NCI-H446 (cell line): ENCODE measurements around the gene RAP1GAP2.
A peak's percentile ranks its signal among the peaks of the same experiment; 100 is the strongest.

Experiments used
- DNase-seq, 2 experiments: peaks; one replicate each; lab custom pipeline; 2025; lab: John Stamatoyannopoulos, UW

The RAP1GAP2 gene

GRCh38 chr17:2853283-2854142 lies 57.3 kb downstream of the RAP1GAP2 start:
- no peak for DNase-seq

- no peak for DNase-seq
Observed at GRCh38 chr17:2854143-2855055, 58.2 kb downstream of the RAP1GAP2 start.

DNA sequence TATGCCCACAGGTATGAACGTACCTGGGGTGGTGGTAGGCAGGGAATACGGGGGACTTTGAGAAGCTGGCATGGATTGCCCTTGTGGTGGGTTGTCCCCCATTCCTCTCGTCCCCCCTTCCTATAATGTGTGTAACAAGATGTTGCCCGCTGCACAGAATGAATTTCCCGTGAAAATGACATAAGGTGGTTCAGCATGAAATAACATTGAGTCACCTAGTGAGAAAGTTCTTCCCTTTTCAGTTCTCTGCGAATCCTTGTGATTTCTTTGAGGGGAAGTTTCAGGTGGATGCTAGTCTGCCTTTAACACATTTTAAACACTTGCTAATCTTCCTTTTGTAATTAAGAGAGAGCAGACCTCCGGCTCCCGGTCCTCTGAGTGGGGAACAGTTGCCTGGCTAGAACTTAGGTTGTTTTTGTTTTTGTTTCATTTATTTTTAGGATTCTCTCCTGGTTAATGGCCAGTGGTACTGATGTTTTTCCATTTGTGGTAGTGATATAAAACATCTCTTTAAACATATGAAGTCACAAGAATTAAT lies 58.9 kb downstream of the RAP1GAP2 start:
- no peak for DNase-seq

DNA sequence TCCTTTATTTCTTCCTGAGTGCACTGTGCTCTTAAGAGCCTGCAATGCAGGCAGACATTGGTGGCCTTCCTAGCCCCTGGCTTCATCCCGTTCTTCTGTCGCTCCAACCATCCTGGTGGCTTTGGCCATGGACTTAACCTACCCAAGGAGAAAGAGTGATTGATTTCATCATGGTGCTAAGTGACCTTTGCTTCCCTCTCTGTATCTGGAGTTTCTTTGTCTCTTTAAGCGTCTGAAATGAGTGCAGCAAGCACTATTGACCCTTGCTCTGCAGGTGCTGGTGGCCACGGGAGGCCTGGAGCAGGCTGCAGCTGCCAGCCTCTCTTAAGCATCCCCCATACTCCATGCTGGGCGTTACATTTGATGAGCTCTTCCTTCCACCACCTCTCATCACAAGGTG lies 60.5 kb downstream of the RAP1GAP2 start:
- no peak for DNase-seq

DNA sequence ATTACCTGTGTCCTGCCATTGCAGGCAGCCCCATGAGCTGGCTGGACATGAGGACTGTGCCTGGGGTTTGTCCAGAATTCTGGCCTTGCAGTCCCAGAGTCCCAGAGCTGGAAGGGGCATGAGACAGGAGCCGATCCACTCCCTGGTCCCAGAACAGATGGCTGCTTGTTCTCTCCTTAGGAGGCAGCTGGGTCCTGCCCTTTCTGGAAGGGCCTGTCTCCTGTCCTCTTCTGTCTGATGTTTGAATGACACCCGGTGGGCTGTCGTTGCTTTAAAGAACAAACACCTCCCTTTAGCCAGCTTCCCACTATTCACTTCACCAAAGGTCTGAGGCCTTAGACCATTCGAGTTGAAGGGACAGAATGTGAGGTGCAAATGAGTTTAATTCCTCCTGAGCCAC lies 63.8 kb downstream of the RAP1GAP2 start:
- DNase-seq, result no peak

- no peak for DNase-seq
Observed at GRCh38 chr17:2860883-2861282, 64.6 kb downstream of the RAP1GAP2 start.

DNA sequence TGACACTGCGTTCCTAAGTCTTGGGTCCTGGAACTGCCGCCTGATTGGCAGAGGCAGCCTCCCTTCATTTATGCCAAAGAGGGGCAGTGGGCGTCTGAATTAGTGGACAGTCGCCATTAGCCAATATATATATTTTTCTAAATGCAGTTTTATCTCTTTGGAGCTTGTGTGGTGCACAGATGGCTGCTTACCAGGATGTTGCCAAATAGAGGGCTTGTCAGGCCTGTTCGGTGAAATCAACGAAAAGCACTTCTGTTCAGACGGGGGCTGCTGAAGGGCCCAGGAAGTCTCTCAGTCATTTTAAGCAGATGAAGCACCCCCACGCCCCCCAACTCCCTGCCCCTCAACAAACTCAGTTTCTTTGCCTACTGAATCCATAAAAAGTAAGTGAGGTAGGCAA lies 66.0 kb downstream of the RAP1GAP2 start:
- peak in 1 of 2 experiments; percentile 22 for DNase-seq

DNA sequence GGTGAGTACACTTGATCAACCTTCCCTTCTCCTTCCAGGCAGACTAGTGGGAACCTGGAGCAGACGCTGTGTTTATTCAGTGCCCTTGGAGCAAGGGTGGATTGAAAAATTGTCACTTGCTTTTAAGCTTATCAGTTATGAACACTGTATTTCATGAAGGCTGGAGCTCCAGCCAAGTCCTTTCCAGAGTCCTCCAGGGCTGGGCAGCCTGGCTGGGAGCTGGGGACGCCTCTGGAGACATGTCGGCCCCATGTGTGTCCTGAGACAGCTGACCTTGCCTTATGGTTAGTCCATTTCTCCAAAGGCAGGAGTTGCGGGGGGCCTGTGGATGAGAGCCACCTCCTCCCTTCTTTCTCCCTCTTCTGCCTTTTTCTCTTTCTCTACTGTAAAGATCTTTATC lies 67.0 kb downstream of the RAP1GAP2 start:
- DNase-seq, result no peak

DNA sequence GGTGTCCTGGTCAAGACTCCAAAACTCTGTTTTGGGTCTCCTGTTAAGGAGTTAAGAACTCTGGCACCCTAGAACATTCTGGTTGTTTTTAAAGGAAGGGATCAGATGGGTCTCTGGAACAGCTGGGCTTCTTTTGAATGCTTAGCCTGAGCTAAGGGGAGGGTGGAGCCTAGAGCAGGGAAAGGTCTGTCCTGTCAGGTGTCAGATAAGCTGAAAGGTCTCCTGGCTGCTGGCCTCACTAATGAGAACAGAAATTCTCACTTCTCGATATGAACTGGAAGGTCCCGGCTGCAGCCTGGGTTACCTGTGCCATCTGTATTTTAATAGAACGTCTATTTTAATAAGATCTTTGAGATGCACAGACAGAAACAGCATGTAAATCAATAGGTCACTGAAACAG lies 69.0 kb downstream of the RAP1GAP2 start:
- DNase-seq, result no peak

- DNase-seq, result peak in 1 of 2 experiments; percentile 12
Observed at GRCh38 chr17:2867441-2868424, 71.5 kb downstream of the RAP1GAP2 start.

GRCh38 chr17:2869604-2870003 lies 73.4 kb downstream of the RAP1GAP2 start:
- no peak for DNase-seq

GRCh38 chr17:2871205-2871604 lies 75.0 kb downstream of the RAP1GAP2 start:
- no peak for DNase-seq

DNA sequence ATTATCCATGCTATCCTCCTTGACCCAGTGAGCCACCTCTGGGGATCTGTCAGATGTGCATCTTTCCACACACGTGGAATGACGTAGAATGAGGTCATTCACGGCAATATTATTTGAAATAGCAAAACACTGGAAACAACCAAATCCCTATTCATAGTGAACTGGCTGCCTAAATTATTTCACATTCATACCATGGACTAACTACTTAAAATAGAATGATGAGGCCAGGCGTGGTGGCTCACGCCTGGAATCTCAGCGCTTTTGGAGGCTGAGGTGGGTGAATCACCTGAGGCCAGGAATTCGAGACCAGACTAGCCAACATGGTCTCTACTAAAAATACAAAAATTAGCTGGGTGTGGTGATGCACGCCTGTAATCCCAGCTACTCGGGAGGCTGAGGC lies 75.5 kb downstream of the RAP1GAP2 start:
- no peak for DNase-seq

GRCh38 chr17:2872282-2872681 lies 76.0 kb downstream of the RAP1GAP2 start:
- no peak for DNase-seq

DNA sequence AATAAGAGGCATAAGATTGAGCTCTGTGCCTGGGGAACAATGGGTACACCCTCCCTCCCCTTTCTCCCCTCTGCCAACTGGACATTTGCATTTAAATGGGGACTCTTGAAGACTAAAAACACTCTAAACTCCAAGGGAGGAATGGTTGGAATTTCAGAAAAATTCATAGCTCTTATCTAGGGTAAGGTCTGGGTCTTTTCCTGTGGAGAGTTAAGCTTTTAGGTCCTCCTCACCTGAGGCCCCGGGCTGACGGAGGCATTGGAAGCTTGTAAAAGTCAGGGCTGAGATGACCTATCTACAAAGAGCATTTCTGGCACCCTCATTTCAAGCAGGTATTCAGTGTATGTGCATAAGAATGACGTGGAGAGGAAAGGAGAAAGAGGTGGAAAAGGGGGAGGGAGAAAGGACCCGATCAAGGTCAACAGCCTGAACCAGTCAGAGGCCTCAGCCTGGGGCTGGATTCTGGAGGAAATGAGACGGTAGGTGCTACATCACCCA lies 78.0 kb downstream of the RAP1GAP2 start:
- DNase-seq, result no peak

GRCh38 chr17:2875608-2876007 lies 79.4 kb downstream of the RAP1GAP2 start:
- no peak for DNase-seq

DNA sequence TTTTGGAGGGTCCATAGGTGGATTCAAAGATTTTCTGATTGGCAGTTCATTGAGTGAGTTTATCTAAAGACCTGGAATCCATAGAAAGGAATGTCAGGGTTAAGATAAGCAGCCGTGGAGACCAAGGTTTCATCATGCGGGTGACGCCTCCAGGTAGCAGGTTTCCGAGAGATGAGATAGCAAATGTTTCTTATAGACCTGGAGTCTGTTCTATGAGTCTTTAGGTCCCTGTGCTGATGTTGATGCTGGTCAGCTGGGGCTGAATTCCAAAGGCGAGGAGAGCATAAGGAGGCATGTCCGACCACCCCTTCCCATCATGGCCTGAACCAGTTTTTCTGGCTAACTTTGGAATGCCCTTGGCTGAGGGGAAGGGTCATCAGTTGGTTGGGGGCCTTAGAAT lies 80.2 kb downstream of the RAP1GAP2 start:
- DNase-seq, result no peak

DNA sequence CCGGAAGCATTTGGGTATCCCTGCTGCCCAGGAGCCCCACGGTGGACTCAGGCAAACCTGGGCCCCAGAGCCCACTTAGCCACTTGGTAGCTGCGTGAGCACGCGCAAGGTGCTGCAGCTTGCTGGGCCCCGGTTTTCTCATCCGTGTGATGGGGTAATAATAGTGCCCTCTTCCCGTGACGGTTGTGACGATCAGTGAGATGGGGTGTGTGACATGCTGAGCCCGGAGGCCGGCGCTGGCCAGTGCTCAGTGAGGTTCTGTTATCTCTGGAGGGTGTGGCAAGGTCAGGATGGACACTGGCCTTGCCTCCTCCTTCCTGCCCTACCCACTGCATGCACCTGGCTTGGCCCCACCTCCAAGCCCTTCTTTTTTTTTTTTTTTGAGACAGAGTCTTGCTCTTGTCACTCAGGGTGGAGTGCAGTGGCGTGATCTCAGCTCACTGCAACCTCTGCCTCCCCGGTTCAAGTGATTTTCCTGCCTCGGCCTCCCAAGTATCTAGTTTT lies 82.6 kb downstream of the RAP1GAP2 start:
- DNase-seq, result no peak

GRCh38 chr17:2880050-2880449 lies 83.8 kb downstream of the RAP1GAP2 start:
- DNase-seq, result no peak

- DNase-seq, result no peak
Observed at GRCh38 chr17:2881295-2881694, 85.1 kb downstream of the RAP1GAP2 start.
